HuH-7.5 (cell line): ENCODE results near the gene KRT33A.

ENCODE experiments used
- DNase-seq: peaks from one replicate; pipeline ENCODE4 v3.0.0; 2011; ENCODE audit warnings: low spot score

Gene KRT33A

DNA sequence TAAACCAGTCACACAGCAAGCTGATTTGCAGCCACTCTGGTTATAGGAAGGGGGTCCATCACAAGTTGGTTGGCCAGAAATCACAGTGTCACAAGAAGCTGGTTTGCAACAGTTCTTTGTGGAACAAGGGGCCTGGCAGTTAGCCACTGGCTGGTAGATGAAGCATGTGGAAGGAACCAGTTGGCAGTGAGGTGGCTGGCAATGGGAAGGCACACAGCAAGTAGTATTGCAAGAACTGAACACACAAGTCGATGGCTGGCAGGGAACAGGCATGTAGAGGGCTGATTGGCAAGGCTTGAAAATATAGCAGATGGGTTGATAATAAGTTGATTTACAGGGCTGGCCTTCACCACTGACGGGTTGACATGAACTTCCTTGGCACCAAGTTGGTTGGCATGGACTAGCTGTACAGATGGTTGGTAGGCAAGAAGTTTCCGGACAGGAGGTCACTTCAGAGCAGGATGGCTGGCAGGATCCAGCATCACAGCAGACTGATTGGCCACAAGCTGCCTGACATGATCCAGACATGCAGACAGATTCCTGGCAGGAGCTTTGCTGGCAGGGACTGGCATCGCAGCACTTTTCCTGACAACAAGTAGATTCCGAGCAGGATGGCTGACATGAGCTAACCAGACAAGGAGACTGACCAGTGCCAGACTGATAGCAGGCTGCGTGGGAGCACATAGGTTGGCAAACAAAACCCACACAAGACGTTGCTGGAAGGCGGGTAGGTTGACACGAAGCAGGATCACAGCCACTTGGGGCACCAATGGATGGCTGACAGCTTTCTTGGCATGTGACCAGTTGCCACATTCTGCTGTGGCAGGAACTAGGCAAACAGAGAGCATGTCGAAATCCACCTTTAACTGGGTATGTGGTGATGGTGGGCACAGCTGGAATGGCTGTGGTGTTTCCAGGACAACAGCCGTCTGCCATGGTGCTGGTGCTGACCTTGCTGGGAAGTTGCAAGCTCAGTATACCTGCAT lies 48.4 kb downstream of the KRT33A start, which contains the start of gene KRTAP29-1:
TSS of gene KRTAP29-1 (minus strand) at position 936 of the 986 bp plus-strand sequence. CDS start at position 936, 0 bp downstream.
- DNase-seq = no peak

DNA sequence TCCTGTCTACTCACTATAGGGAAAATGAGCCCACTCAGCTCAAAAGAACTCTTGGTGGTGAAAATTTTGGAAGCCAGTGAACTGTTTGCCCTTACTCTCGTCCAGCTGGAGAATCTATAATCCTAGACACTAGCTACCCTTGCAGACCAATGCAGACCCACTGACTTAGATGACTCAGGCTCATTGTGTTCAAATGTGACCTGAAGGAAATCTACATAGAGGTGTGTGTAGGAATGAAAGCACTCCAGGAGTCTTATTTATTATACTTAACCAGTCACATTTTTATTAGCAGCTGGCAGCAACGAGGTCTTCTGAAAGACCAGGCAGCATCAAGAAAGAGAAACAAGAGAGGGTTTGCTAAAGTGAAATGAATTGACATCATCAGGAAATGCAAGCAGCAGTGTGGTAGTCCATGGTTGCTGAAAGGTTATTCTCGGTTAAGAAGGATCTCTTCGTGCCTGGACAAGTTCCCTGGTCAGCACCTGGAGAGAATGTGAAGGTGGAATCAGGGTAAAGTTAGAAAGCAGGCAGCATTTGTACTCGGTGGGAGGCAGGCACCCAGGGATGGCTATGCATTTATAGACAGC lies 49.3 kb downstream of the KRT33A start:
- no peak for DNase-seq

DNA sequence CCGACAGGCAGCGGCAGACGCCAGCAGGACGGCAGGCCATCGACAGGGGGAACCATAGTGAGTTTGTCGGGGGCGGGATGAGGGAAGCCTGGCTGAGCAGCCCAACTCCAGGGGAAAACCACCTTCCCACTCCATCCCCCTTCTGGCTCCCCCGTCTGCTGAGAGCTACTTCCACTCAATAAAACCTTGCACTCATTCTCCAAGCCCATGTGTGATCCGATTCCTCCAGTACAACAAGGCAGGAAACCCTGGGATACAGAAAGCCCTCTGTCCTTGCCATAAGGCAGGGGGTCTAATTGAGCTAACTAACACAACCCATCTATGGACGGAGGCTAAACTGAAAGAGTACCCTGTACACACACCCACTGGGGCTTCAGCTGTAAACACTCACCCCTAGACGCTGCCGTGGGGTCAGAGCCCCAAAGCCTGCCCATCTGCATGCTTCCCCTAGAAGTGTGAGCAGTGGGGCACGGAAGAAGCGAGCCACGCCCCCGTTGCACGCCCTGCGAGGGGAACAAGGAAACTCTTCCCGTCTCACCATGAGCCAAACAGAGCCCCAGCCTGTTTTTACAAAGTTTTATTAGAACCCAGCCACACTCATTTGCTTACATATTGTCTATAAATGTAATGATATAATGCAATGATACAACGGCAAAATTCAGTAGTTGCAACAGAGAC lies 52.0 kb downstream of the KRT33A start:
- no peak for DNase-seq

DNA sequence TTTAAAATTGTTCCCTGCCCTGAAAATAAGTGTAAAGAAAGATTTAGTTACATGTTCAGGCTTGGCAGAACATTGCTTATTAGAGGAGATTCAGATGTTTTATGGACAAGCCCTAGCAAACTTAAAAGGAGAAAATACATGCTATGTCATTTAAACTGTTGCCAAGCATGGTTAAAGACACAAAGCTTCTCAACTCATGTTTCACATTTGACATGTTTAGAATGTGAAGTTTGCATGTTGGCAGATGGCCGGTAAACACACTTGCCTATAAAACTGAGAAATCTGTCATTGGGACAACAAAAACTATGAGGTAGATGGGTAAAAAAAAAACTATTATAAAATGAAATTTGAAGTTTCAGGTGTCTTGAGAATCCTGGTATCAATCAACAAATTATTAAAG lies 53.8 kb downstream of the KRT33A start:
- no peak for DNase-seq
